Measurements from ENCODE around the gene GMDS.

GMDS gene

DNA sequence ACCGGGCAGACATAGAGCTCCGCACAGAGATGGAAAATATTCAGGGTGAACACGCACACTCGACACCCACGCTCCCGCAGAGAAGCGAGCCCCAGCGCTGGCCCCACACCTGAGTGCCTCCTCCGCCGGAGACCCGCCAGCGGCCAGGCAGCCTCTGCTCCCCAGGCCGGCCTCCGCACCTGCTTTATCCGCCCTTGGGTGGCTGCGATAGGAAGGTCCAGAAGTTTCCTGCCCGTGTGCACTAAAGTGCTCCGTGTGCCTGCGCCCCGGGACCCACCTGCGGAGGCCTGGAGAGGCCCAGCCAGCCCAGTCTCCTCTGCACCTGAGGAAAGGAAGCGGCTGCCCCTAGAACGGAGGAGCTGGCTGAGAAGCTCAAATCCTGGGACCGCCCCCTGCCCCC is 646.5 kb downstream of the GMDS start:
- no peak overlapping the region for H3K4me3 ChIP-seq (ENCODE audit: low read length)
- H3K4me2 ChIP-seq (ENCODE audit: low read length), result no peak overlapping the region
- no peak overlapping the region for H3K27ac ChIP-seq (ENCODE audit: low read length)
- H2AFZ ChIP-seq (ENCODE audit: low read depth, low read length), result no peak overlapping the region
- no peaks in the 10 kb centered on the region for H3K27me3 ChIP-seq (ENCODE audit: low read depth, low read length)
- H3K36me3 ChIP-seq (replicated peaks; ENCODE audit: low read depth, low read length), result no peaks in the 10 kb centered on the region
- H3K9me3 ChIP-seq (ENCODE audit: insufficient read depth, low read length), result no peaks in the 10 kb centered on the region
- H3K9ac ChIP-seq (ENCODE audit: low read length), result no peak overlapping the region
- H3K4me1 ChIP-seq (ENCODE audit: low read length), result 0 out of 2 replicates have a peak, but pooled peaks cover 6% of the 10 kb centered on the region
- H3K79me2 ChIP-seq (ENCODE audit: low read length), result no peaks in the 10 kb centered on the region
- TF ChIP-seq CTCF (IDR thresholded peaks at IDR 0.05; ENCODE audit: low read depth, low read length) (no peak), EZH2phosphoT487 (IDR thresholded peaks at IDR 0.05; ENCODE audit: low read depth) (no peak)
- H4K20me1 ChIP-seq (ENCODE audit: insufficient read depth, low read length), result no peaks in the 10 kb centered on the region

DNA sequence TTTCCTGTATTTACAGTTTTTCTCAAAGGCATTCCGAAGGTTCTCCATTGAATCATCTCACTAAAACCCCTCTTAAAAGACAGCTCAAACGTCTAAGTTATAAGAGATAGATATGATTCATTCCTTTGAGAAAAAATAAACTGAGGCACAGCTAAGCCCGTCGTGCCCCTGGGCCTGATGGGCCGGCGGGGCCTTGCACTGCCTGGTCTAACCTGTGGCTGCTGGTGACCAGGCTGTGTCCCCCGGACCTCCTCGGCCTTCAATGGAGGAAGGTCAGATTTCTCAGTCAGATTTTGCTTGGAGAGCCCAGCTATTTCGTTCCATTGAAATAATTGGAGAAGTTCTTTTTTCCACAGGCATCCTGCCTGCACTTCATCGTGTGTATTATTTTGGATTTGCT is 647.0 kb downstream of the GMDS start:
- Histone ChIP-seq H3K4me3 (ENCODE audit: low read length) (no peak overlapping the region), H3K36me3 (replicated peaks; ENCODE audit: low read depth, low read length) (no peaks in the 10 kb centered on the region), H3K9me3 (ENCODE audit: insufficient read depth, low read length) (no peaks in the 10 kb centered on the region), H3K9ac (ENCODE audit: low read length) (no peak overlapping the region), H3K79me2 (ENCODE audit: low read length) (no peaks in the 10 kb centered on the region), H3K27ac (ENCODE audit: low read length) (no peak overlapping the region), H3K27me3 (ENCODE audit: low read depth, low read length) (no peaks in the 10 kb centered on the region), H4K20me1 (ENCODE audit: insufficient read depth, low read length) (no peaks in the 10 kb centered on the region), H3K4me1 (ENCODE audit: low read length) (0 out of 2 replicates have a peak, but pooled peaks cover 6% of the 10 kb centered on the region), H3K4me2 (ENCODE audit: low read length) (no peak overlapping the region), H2AFZ (ENCODE audit: low read depth, low read length) (no peak overlapping the region)
- no peak for TF ChIP-seq CTCF (IDR thresholded peaks at IDR 0.05; ENCODE audit: low read depth, low read length)
- no peak for TF ChIP-seq EZH2phosphoT487 (IDR thresholded peaks at IDR 0.05; ENCODE audit: low read depth)

DNA sequence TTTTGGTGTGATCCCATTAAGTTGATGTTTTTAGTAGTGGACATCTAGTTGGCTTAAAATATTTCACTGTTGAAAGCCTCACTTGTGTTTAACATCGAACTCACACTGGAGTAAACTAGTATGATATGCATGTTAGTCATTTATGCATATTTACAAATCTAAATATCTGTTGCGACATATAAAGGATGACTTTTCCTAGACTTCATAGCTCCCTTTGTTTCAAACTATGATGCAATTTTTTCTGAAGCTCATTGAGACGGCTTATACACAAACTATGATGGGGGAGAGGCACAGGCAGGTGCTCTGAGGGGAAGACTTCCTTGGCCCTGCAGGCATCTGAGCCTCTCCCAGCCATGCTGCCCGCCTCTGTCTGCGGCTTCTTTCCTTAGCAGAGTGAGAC is 647.5 kb downstream of the GMDS start:
- Histone ChIP-seq H3K4me1 (ENCODE audit: low read length) (0 out of 2 replicates have a peak, but pooled peaks cover 6% of the 10 kb centered on the region), H3K36me3 (replicated peaks; ENCODE audit: low read depth, low read length) (no peaks in the 10 kb centered on the region), H3K9ac (ENCODE audit: low read length) (no peak overlapping the region), H3K4me2 (ENCODE audit: low read length) (no peak overlapping the region), H3K79me2 (ENCODE audit: low read length) (no peaks in the 10 kb centered on the region), H2AFZ (ENCODE audit: low read depth, low read length) (no peak overlapping the region), H3K9me3 (ENCODE audit: insufficient read depth, low read length) (no peaks in the 10 kb centered on the region), H3K27me3 (ENCODE audit: low read depth, low read length) (no peaks in the 10 kb centered on the region), H3K4me3 (ENCODE audit: low read length) (no peak overlapping the region), H3K27ac (ENCODE audit: low read length) (no peak overlapping the region), H4K20me1 (ENCODE audit: insufficient read depth, low read length) (no peaks in the 10 kb centered on the region)
- TF ChIP-seq EZH2phosphoT487 (IDR thresholded peaks at IDR 0.05; ENCODE audit: low read depth) (no peak), CTCF (IDR thresholded peaks at IDR 0.05; ENCODE audit: low read depth, low read length) (no peak)

GRCh38 chr6:1597121-1597744 is 648.2 kb downstream of the GMDS start:
- H3K79me2 ChIP-seq (ENCODE audit: low read length), result no peaks in the 10 kb centered on the region
- TF ChIP-seq EZH2phosphoT487 (IDR thresholded peaks at IDR 0.05; ENCODE audit: low read depth) (no peak), CTCF (IDR thresholded peaks at IDR 0.05; ENCODE audit: low read depth, low read length) (no peak)
- no peaks in the 10 kb centered on the region for H3K9me3 ChIP-seq (ENCODE audit: insufficient read depth, low read length)
- no peak overlapping the region for H3K4me2 ChIP-seq (ENCODE audit: low read length)
- H3K27me3 ChIP-seq (ENCODE audit: low read depth, low read length), result no peaks in the 10 kb centered on the region
- H4K20me1 ChIP-seq (ENCODE audit: insufficient read depth, low read length), result no peaks in the 10 kb centered on the region
- no peaks in the 10 kb centered on the region for H3K36me3 ChIP-seq (replicated peaks; ENCODE audit: low read depth, low read length)
- no peak overlapping the region for H3K27ac ChIP-seq (ENCODE audit: low read length)
- no peak overlapping the region for H3K4me3 ChIP-seq (ENCODE audit: low read length)
- H3K9ac ChIP-seq (ENCODE audit: low read length), result no peak overlapping the region
- 0 out of 2 replicates have a peak, but pooled peaks cover 6% of the 10 kb centered on the region for H3K4me1 ChIP-seq (ENCODE audit: low read length)
- no peak overlapping the region for H2AFZ ChIP-seq (ENCODE audit: low read depth, low read length)

Data from OCI-LY3 (cell line).